Urothelium cell line (cell line): ENCODE measurements around the gene TMEM139.

Experiments used
- DNase-seq: peaks from one replicate; pipeline ENCODE4 v3.0.0; 2011; ENCODE audit warnings: low spot score, mixed read lengths
- FAIRE-seq: peaks from 2 replicates; lab custom pipeline; 2011; peaks lifted over from hg19 to GRCh38; lab: Jason Lieb, UNC

The TMEM139 gene

GRCh38 chr7:143321734-143322133 is 37.0 kb downstream of the TMEM139 start:
- FAIRE-seq (no peak), DNase-seq (no peak)

DNA sequence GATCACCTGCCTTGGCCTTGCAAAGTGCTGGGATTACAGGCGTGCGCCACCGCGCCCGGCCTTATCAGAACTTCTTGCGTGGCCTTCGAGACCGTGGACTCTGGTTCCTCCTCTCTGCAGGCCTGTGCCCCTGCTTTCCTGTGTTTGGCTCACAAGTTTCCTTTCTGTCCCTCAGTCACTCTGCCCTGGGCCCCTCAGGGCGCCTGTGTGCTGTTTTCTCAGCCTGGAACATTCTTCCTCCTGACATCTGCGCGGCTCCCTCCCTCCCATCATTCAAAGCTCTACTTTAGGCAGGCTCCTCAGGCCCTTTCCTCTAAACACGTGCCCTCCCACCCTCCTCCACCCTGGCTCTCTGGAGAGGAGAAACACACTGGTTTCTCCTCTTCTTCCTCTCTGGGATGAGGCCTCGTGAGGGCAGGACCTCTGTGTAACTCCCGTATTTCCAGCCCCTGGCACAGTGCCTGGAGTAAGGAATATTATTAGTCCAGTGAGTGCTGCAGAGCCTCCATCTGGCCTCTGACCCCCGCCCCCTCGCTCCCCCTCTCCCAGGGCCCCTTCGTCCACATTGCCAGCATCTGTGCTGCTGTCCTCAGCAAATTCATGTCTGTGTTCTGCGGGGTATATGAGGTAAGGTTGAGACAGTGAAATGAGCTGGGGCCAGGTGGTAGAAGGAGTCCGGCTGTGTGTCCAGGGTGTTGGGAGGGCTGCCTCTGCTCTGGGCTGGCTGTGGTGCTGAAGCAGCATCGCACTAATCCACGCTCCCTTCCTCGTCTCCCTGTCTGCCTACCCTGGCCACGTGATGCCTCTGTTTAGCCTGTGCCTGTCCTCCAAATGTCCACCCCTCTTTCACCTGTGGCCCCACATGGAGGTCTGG is 38.2 kb downstream of the TMEM139 start:
- FAIRE-seq: no peak
- DNase-seq: no peak

GRCh38 chr7:143323653-143324052 is 38.9 kb downstream of the TMEM139 start:
- DNase-seq: no peak
- FAIRE-seq: no peak

DNA sequence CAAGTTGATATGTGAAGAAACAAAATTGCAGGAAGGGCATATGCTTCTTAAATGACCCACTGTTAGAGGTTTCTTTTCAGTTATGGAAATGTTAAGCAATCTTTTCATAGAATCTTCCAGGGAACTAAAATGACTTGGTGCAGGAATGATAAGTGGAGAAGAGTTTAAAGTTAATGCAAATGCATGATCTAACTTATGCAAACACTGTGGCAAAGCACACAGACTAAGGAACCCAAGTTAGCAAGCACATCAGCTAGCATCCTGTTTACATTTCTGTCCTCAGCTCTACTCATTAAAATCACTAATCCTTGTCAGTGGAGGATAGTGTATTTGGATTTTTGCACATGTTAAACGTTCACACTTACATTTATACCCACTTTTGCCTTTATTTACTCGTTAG is 40.5 kb downstream of the TMEM139 start:
- DNase-seq (no peak), FAIRE-seq (no peak)

DNA sequence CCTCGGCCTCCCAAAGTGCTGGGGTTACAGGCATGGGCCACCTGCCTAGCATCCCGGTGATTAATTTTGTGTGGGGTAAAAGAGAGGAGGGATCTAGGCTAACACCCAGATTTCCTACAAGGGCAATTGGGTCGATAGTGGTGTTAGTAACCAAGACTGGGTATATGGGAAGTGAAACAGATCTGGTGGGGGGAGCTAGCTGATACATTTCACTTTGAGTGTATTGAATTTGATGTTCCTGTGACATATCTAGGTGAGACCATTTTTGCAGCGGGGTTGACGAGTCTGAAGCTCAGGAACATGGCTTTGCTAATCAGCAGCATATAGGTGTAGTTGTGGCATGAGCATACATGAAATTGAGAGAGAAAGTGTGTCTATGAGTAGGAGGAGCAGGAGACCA is 43.1 kb downstream of the TMEM139 start:
- DNase-seq (no peak), FAIRE-seq (no peak)

- DNase-seq (no peak), FAIRE-seq (no peak)
These were observed 44.9 kb downstream of the TMEM139 start for GRCh38 chr7:143329471-143330170.

DNA sequence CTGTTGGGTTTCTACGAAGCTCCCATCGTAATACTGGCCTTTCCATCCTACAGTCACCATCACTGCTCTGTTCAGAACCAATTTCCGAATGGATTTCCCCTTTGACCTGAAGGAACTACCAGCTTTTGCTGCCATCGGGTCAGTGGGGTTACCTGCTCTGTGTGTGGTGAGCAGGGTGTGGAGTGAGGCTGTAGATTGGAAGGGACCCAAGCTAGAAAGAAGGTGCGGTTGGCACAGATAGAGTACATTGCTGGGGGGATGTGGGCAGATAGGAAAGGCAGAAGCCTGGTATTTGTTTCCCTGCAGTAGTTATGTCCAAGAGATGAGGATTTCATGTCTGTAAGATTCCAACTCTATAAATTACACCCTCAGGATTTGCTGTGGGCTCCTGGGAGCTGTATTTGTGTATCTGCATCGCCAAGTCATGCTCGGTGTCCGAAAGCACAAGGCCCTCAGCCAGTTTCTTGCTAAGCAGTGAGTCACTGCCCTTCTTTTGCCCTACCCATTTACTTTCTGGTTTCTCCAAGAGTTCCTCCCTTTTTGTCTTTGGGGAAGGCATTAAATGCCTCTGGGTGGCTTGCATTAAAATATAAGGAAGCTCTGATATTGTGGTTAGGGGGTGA is 46.5 kb downstream of the TMEM139 start:
- DNase-seq: no peak
- FAIRE-seq: no peak

GRCh38 chr7:143334244-143334643 is 49.5 kb downstream of the TMEM139 start:
- no peak for FAIRE-seq
- no peak for DNase-seq

DNA sequence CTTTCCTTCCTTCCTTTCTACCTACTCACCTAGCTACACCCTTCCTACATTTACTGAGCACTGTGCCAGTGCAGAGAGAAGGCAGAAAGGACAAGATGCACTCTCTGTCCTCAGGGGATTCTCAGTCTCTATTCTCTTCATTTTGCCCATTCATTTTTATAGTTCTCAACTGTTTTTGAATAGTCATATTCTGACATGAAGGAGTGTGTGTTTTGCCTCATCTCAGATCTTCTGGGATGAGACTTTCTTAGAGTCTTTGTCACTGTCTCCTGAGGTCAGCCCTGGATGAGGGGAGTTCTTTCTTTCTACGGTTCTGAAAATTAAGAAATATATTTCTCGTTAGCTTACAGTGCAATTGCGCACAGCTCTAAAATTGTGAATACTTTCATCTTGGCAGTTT is 52.5 kb downstream of the TMEM139 start:
- FAIRE-seq: no peak
- no peak for DNase-seq
